Mesendoderm (in vitro differentiated cells): ENCODE measurements around the gene NHP2.
A peak's percentile ranks its signal among the peaks of the same experiment; 100 is the strongest.

ENCODE experiments used
- DNase-seq: peaks from one replicate; pipeline ENCODE4 v3.0.0; 2013
- H2AK5ac ChIP-seq: 2 replicates; pipeline ENCODE4 v1.6.1; 2013; ENCODE audit warnings: low read length, inconsistent platforms
- H2BK120ac ChIP-seq: 2 replicates; pipeline ENCODE4 v1.6.1; 2013; ENCODE audit warnings: low read depth, mild to moderate bottlenecking, low read length, moderate library complexity, mixed read lengths
- H2BK15ac ChIP-seq: replicated peaks from 2 replicates; pipeline ENCODE4 v1.6.1; 2013; ENCODE audit warnings: low read depth, mild to moderate bottlenecking, moderate library complexity
- H2BK5ac ChIP-seq: 2 replicates; pipeline ENCODE4 v1.6.1; 2013; ENCODE audit warnings: low read length, inconsistent platforms
- H3K18ac ChIP-seq: 2 replicates; pipeline ENCODE4 v1.6.1; 2013; ENCODE audit warnings: mild to moderate bottlenecking, low read length, mixed read lengths
- H3K23ac ChIP-seq: one replicate; pipeline ENCODE4 v1.6.1; 2013; ENCODE audit warnings: low read length
- H3K27ac ChIP-seq: 2 replicates; pipeline ENCODE4 v1.5.1; 2013; ENCODE audit warnings: low read depth, mild to moderate bottlenecking, inconsistent platforms, low read length, moderate library complexity
- H3K27me3 ChIP-seq: 2 replicates; pipeline ENCODE4 v1.6.1; 2013; ENCODE audit warnings: low read length, control low read depth, mild to moderate bottlenecking, inconsistent platforms; ENCODE audit not compliant: insufficient read depth, poor library complexity
- H3K36me3 ChIP-seq: 2 replicates; pipeline ENCODE4 v1.6.1; 2013; ENCODE audit warnings: low read length, inconsistent platforms; ENCODE audit not compliant: control insufficient read depth, insufficient read depth
- H3K4ac ChIP-seq: one replicate; pipeline ENCODE4 v1.6.1; 2013; ENCODE audit warnings: low read depth, mild to moderate bottlenecking, low read length, moderate library complexity
- H3K4me1 ChIP-seq: 2 replicates; pipeline ENCODE4 v1.6.1; 2013; ENCODE audit warnings: low read depth, low read length, inconsistent platforms; ENCODE audit not compliant: control insufficient read depth
- H3K4me2 ChIP-seq: 2 replicates; pipeline ENCODE4 v1.6.1; 2013; ENCODE audit warnings: low read length
- H3K4me3 ChIP-seq: 2 replicates; pipeline ENCODE4 v1.5.1; 2013; ENCODE audit warnings: mild to moderate bottlenecking, low read length
- H3K56ac ChIP-seq: one replicate; pipeline ENCODE4 v1.6.1; 2013; ENCODE audit warnings: low read length
- H3K79me1 ChIP-seq: 2 replicates; pipeline ENCODE4 v1.6.1; 2013; ENCODE audit warnings: low read length, inconsistent platforms
- H3K79me2 ChIP-seq: 2 replicates; pipeline ENCODE4 v1.6.1; 2013; ENCODE audit warnings: mild to moderate bottlenecking, low read length; ENCODE audit not compliant: control insufficient read depth, insufficient read depth
- H3K9ac ChIP-seq: 2 replicates; pipeline ENCODE4 v1.6.1; 2013; ENCODE audit warnings: low read length, inconsistent platforms
- H4K5ac ChIP-seq: one replicate; pipeline ENCODE4 v1.6.1; 2013; ENCODE audit warnings: low read length
- H4K8ac ChIP-seq: one replicate; pipeline ENCODE4 v1.6.1; 2013; ENCODE audit warnings: low read depth, mild to moderate bottlenecking, control low read depth, low read length, moderate library complexity
- WGBS: extraction: QIAGEN DNeasy Blood & Tissue Kit; methylation state at CpG from one replicate; pipeline ENCODE4 v1.1.7; 2013; ENCODE audit warnings: low lambda C conversion rate, missing lambda C conversion rate; ENCODE audit not compliant: insufficient coverage; ENCODE audit errors: extremely low coverage; 5-methylcytosine and 5-hydroxymethylcytosine counted together

Gene NHP2

GRCh38 chr5:178113141-178113787 lies 40.4 kb downstream of the NHP2 start, which contains the start of gene N4BP3:
Gene N4BP3, plus strand, starts transcription at chr5:178113532. Its CDS starts 6,052 bp downstream, at chr5:178119584.
- H3K4me3 ChIP-seq = peak within 1 kb of the TSS; percentile 68
- peak within 1 kb of the TSS; percentile 86 for H3K27ac ChIP-seq
- no peaks in the 10 kb centered on the region for H3K36me3 ChIP-seq
- peaks cover 7% of the 10 kb centered on the region for H3K79me1 ChIP-seq
- peak within 1 kb of the TSS; percentile 31 for H4K8ac ChIP-seq
- H3K9ac ChIP-seq = peak within 1 kb of the TSS; percentile 92
- peak within 1 kb of the TSS; percentile 73 for H2BK5ac ChIP-seq
- WGBS = no CpG with 5 or more reads among the region's 96 CpGs
- H2BK15ac ChIP-seq = no peak within 1 kb of the TSS
- peak within 1 kb of the TSS; percentile 90 for H3K4ac ChIP-seq
- peaks cover 12% of the 10 kb centered on the region for H3K4me1 ChIP-seq
- no peak within 1 kb of the TSS for H4K5ac ChIP-seq
- H3K56ac ChIP-seq = peak within 1 kb of the TSS; percentile 93
- no peak within 1 kb of the TSS for H2BK120ac ChIP-seq
- H3K23ac ChIP-seq = no peak within 1 kb of the TSS
- DNase-seq = peak; percentile 91
- H3K27me3 ChIP-seq = no peaks in the 10 kb centered on the region
- H3K4me2 ChIP-seq = peak within 1 kb of the TSS; percentile 91
- no peak within 1 kb of the TSS for H2AK5ac ChIP-seq
- H3K18ac ChIP-seq = peak within 1 kb of the TSS; percentile 81
- H3K79me2 ChIP-seq = peaks cover 41% of the 10 kb centered on the region

DNA sequence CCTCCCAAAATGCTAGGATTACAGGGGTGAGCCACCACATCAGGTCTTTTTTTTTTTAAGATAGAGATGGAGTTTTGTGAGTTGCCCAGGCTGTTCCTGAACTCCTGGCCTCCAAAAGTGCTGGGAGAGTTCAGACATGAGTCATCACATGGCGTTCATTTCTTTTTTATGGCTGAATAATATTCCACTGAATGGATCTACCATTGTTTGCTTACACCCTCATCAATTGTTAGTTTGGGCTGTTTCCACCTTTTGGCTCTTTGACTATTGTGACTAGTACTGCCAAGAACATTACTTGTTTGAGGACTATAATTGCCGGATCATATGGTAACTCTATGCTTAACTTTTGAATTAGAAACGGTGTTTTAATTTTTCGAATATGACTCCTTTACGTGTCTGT lies 41.1 kb downstream of the NHP2 start:
- H2BK5ac ChIP-seq = no peak overlapping the region
- H3K23ac ChIP-seq = no peak overlapping the region
- H2AK5ac ChIP-seq = no peak overlapping the region
- no peak overlapping the region for H4K8ac ChIP-seq
- H3K4me1 ChIP-seq = peaks cover 12% of the 10 kb centered on the region
- H3K56ac ChIP-seq = no peak overlapping the region
- H3K4me3 ChIP-seq = no peak overlapping the region
- H3K18ac ChIP-seq = no peak overlapping the region
- H3K4me2 ChIP-seq = no peak overlapping the region
- H2BK15ac ChIP-seq = no peak overlapping the region
- H2BK120ac ChIP-seq = no peak overlapping the region
- peaks cover 33% of the 10 kb centered on the region for H3K79me2 ChIP-seq
- no peak for DNase-seq
- H3K9ac ChIP-seq = no peak overlapping the region
- H3K27me3 ChIP-seq = no peaks in the 10 kb centered on the region
- H3K27ac ChIP-seq = no peak overlapping the region
- H3K4ac ChIP-seq = no peak overlapping the region
- peaks cover 5% of the 10 kb centered on the region for H3K79me1 ChIP-seq
- no CpG with 5 or more reads among the region's 5 CpGs for WGBS
- no peak overlapping the region for H4K5ac ChIP-seq
- no peaks in the 10 kb centered on the region for H3K36me3 ChIP-seq

DNA sequence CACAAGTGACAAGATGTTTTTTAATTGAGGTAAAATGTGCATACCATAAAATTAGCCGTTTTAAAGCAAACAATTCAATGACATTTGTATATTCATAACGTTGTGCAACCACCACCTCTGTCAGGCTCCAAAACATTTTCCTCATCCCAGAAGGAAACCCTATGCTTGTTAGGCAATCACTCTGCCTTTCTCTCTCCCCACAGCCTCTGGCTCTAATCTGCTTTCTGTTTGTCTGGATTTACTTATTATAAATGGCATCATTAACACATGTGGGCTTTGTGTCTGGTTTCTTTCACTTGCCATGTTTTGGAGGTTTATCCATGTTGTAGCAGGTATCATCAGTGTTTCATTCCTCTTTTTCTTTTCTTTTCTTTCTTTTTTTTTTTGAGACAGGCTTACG lies 41.8 kb downstream of the NHP2 start:
- Histone ChIP-seq H3K56ac (no peak overlapping the region), H3K27ac (no peak overlapping the region), H2BK15ac (no peak overlapping the region), H3K36me3 (no peaks in the 10 kb centered on the region), H3K4me3 (no peak overlapping the region), H3K9ac (no peak overlapping the region), H2BK5ac (no peak overlapping the region), H2BK120ac (no peak overlapping the region), H3K4me1 (peaks cover 12% of the 10 kb centered on the region), H3K23ac (no peak overlapping the region), H3K79me1 (peaks cover 3% of the 10 kb centered on the region), H3K27me3 (no peaks in the 10 kb centered on the region), H3K4ac (no peak overlapping the region), H4K5ac (no peak overlapping the region), H3K79me2 (peaks cover 27% of the 10 kb centered on the region), H2AK5ac (no peak overlapping the region), H3K18ac (no peak overlapping the region), H3K4me2 (no peak overlapping the region), H4K8ac (no peak overlapping the region)
- no CpG with 5 or more reads among the region's 3 CpGs for WGBS
- no peak for DNase-seq

DNA sequence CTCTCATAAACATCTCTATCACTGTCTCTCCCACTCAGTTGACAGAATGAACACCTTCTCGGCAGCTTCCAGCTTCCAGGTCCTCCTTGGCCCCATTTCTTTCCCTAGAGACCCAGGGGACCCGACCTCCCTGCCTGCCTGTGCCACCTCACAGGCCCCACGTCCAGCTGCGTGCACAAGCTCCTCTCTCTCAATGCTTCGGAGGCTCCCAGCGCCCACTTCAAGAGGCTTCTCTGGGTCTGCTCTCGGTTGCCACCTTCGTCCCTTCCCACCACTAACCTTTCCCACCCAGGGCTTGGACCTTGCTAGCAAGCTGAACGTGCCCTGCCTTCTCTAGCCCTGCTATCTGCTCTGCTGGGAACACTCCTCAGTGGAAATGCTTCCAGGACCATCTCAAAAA lies 43.2 kb downstream of the NHP2 start:
- no peak overlapping the region for H3K56ac ChIP-seq
- H2AK5ac ChIP-seq = no peak overlapping the region
- H3K36me3 ChIP-seq = no peaks in the 10 kb centered on the region
- no peak overlapping the region for H4K5ac ChIP-seq
- H2BK5ac ChIP-seq = no peak overlapping the region
- H3K9ac ChIP-seq = no peak overlapping the region
- peaks cover 3% of the 10 kb centered on the region for H3K79me1 ChIP-seq
- no peak overlapping the region for H2BK15ac ChIP-seq
- H3K4ac ChIP-seq = no peak overlapping the region
- no peak overlapping the region for H3K4me2 ChIP-seq
- H2BK120ac ChIP-seq = no peak overlapping the region
- H3K4me3 ChIP-seq = no peak overlapping the region
- WGBS = no CpG with 5 or more reads among the region's 9 CpGs
- H4K8ac ChIP-seq = no peak overlapping the region
- H3K18ac ChIP-seq = no peak overlapping the region
- DNase-seq = no peak
- H3K79me2 ChIP-seq = peaks cover 15% of the 10 kb centered on the region
- no peak overlapping the region for H3K27ac ChIP-seq
- H3K23ac ChIP-seq = peak overlapping the region; percentile 9
- H3K27me3 ChIP-seq = no peaks in the 10 kb centered on the region
- peaks cover 6% of the 10 kb centered on the region for H3K4me1 ChIP-seq

GRCh38 chr5:178108966-178109365 lies 44.7 kb downstream of the NHP2 start:
- no peak overlapping the region for H2BK15ac ChIP-seq
- no peaks in the 10 kb centered on the region for H3K36me3 ChIP-seq
- no peak overlapping the region for H3K4me3 ChIP-seq
- no peak overlapping the region for H2BK5ac ChIP-seq
- H3K27ac ChIP-seq = no peak overlapping the region
- H3K79me1 ChIP-seq = no peaks in the 10 kb centered on the region
- H3K4ac ChIP-seq = no peak overlapping the region
- H3K27me3 ChIP-seq = no peaks in the 10 kb centered on the region
- no peak overlapping the region for H3K18ac ChIP-seq
- no peak overlapping the region for H4K5ac ChIP-seq
- no peaks in the 10 kb centered on the region for H3K79me2 ChIP-seq
- H2BK120ac ChIP-seq = no peak overlapping the region
- H3K4me1 ChIP-seq = no peaks in the 10 kb centered on the region
- H3K4me2 ChIP-seq = no peak overlapping the region
- DNase-seq = no peak
- H3K23ac ChIP-seq = no peak overlapping the region
- H2AK5ac ChIP-seq = no peak overlapping the region
- no peak overlapping the region for H4K8ac ChIP-seq
- no peak overlapping the region for H3K9ac ChIP-seq
- no peak overlapping the region for H3K56ac ChIP-seq

- no peak overlapping the region for H3K23ac ChIP-seq
- H3K79me2 ChIP-seq = no peaks in the 10 kb centered on the region
- no peak overlapping the region for H4K8ac ChIP-seq
- H3K4me3 ChIP-seq = no peak overlapping the region
- H3K4me2 ChIP-seq = no peak overlapping the region
- H3K79me1 ChIP-seq = no peaks in the 10 kb centered on the region
- H2BK15ac ChIP-seq = no peak overlapping the region
- no CpG with 5 or more reads among the region's 7 CpGs for WGBS
- no peaks in the 10 kb centered on the region for H3K4me1 ChIP-seq
- no peak for DNase-seq
- no peak overlapping the region for H2BK120ac ChIP-seq
- H3K36me3 ChIP-seq = no peaks in the 10 kb centered on the region
- H3K56ac ChIP-seq = no peak overlapping the region
- H3K4ac ChIP-seq = no peak overlapping the region
- H3K9ac ChIP-seq = no peak overlapping the region
- no peak overlapping the region for H2BK5ac ChIP-seq
- H2AK5ac ChIP-seq = no peak overlapping the region
- no peak overlapping the region for H3K18ac ChIP-seq
- no peak overlapping the region for H3K27ac ChIP-seq
- H4K5ac ChIP-seq = no peak overlapping the region
- no peaks in the 10 kb centered on the region for H3K27me3 ChIP-seq
These were observed 45.2 kb downstream of the NHP2 start for GRCh38 chr5:178108446-178108845.
